Neuron (in vitro differentiated cells): ENCODE data around the gene TMEM50B.
"Not testable (repeated sequence)": the region's sequence is repeated elsewhere in the genome, so short reads cannot be mapped to it uniquely, and the experiment has no call there.

Source experiments
- H2AFZ ChIP-seq: one replicate; pipeline ENCODE4 v1.6.1; 2013; ENCODE audit warnings: low read depth, mild to moderate bottlenecking, inconsistent platforms, low read length, moderate library complexity
- H3K27me3 ChIP-seq: one replicate; pipeline ENCODE4 v1.6.1; 2013; ENCODE audit warnings: low read length; ENCODE audit not compliant: insufficient read depth
- H3K36me3 ChIP-seq: one replicate; pipeline ENCODE4 v1.6.1; 2013; ENCODE audit warnings: low read length; ENCODE audit not compliant: insufficient read depth
- H3K4me1 ChIP-seq: one replicate; pipeline ENCODE4 v1.6.1; 2013; ENCODE audit warnings: low read length; ENCODE audit not compliant: insufficient read depth
- H3K4me3 ChIP-seq: 2 replicates; pipeline ENCODE4 v1.5.1; 2013; ENCODE audit warnings: mild to moderate bottlenecking, low read length, moderate library complexity
- H3K9me3 ChIP-seq: one replicate; pipeline ENCODE4 v1.6.1; 2013; ENCODE audit warnings: low read length

TMEM50B gene

GRCh38 chr21:33412832-33413519, 66.8 kb downstream of the TMEM50B start:
- no peaks in the 10 kb centered on the region for H3K27me3 ChIP-seq
- peaks cover 23% of the 10 kb centered on the region for H3K36me3 ChIP-seq
- H3K9me3 ChIP-seq, result peaks cover 4% of the 10 kb centered on the region
- H3K4me3 ChIP-seq, result no peak overlapping the region
- no peak overlapping the region for H2AFZ ChIP-seq
- no peaks in the 10 kb centered on the region for H3K4me1 ChIP-seq

- peaks cover 20% of the 10 kb centered on the region for H3K36me3 ChIP-seq
- not testable (repeated sequence) for H3K27me3 ChIP-seq, H3K4me1 ChIP-seq, H2AFZ ChIP-seq, H3K4me3 ChIP-seq, H3K9me3 ChIP-seq
Observed at GRCh38 chr21:33412439-33412831, 67.3 kb downstream of the TMEM50B start.

- peaks cover 4% of the 10 kb centered on the region for H3K9me3 ChIP-seq
- no peak overlapping the region for H2AFZ ChIP-seq
- no peaks in the 10 kb centered on the region for H3K4me1 ChIP-seq
- H3K27me3 ChIP-seq, result no peaks in the 10 kb centered on the region
- H3K4me3 ChIP-seq, result no peak overlapping the region
- H3K36me3 ChIP-seq, result peaks cover 18% of the 10 kb centered on the region
Observed at GRCh38 chr21:33411949-33412430, 67.8 kb downstream of the TMEM50B start.

- Histone ChIP-seq H3K27me3 (no peaks in the 10 kb centered on the region), H3K4me3 (no peak overlapping the region), H3K4me1 (peaks cover 1% of the 10 kb centered on the region), H3K9me3 (no peaks in the 10 kb centered on the region), H3K36me3 (peaks cover 7% of the 10 kb centered on the region), H2AFZ (no peak overlapping the region)
Observed at GRCh38 chr21:33406493-33406892, 73.3 kb downstream of the TMEM50B start.

GRCh38 chr21:33403786-33404585, 75.8 kb downstream of the TMEM50B start:
- no peaks in the 10 kb centered on the region for H3K36me3 ChIP-seq

GRCh38 chr21:33403128-33403785, 76.5 kb downstream of the TMEM50B start, which contains the start of gene IFNGR2:
Gene IFNGR2 (plus strand): TSS chr21:33403413. CDS start chr21:33403544, 131 bp downstream.
- Histone ChIP-seq H2AFZ (peak within 1 kb of the TSS; percentile 98), H3K4me1 (peaks cover 1% of the 10 kb centered on the region), H3K36me3 (no peaks in the 10 kb centered on the region), H3K4me3 (peak within 1 kb of the TSS; percentile 57), H3K9me3 (no peaks in the 10 kb centered on the region), H3K27me3 (no peaks in the 10 kb centered on the region)

More at GRCh38 chr21:33403786-33404585, 75.8 kb downstream of the TMEM50B start:
- no peaks in the 10 kb centered on the region for H3K27me3 ChIP-seq
- H3K4me3 ChIP-seq, result peak overlapping the region; percentile 57
- peaks cover 1% of the 10 kb centered on the region for H3K4me1 ChIP-seq
- peak overlapping the region; percentile 98 for H2AFZ ChIP-seq
- H3K9me3 ChIP-seq, result no peaks in the 10 kb centered on the region

- no peaks in the 10 kb centered on the region for H3K27me3 ChIP-seq
- no peak overlapping the region for H2AFZ ChIP-seq
- H3K36me3 ChIP-seq, result no peaks in the 10 kb centered on the region
- peak overlapping the region; percentile 57 for H3K4me3 ChIP-seq
- H3K9me3 ChIP-seq, result no peaks in the 10 kb centered on the region
- peaks cover 1% of the 10 kb centered on the region for H3K4me1 ChIP-seq
Observed at GRCh38 chr21:33402001-33402979, 77.5 kb downstream of the TMEM50B start.

GRCh38 chr21:33401630-33401992, 78.2 kb downstream of the TMEM50B start:
- peaks cover 1% of the 10 kb centered on the region for H3K4me1 ChIP-seq
- no peaks in the 10 kb centered on the region for H3K36me3 ChIP-seq
- no peaks in the 10 kb centered on the region for H3K9me3 ChIP-seq
- H2AFZ ChIP-seq, result no peak overlapping the region
- no peak overlapping the region for H3K4me3 ChIP-seq
- H3K27me3 ChIP-seq, result no peaks in the 10 kb centered on the region
